ENCODE data around the gene PRKN. TPM values are rescaled to one million over a fixed set of nuclear protein-coding genes. Genes with fewer than 3 reads are reported as not detected.

Gene PRKN
- total and polyA plus RNA-seq, 2 experiments from 2014 or later, result 0.10 to 0.84 TPM

DNA sequence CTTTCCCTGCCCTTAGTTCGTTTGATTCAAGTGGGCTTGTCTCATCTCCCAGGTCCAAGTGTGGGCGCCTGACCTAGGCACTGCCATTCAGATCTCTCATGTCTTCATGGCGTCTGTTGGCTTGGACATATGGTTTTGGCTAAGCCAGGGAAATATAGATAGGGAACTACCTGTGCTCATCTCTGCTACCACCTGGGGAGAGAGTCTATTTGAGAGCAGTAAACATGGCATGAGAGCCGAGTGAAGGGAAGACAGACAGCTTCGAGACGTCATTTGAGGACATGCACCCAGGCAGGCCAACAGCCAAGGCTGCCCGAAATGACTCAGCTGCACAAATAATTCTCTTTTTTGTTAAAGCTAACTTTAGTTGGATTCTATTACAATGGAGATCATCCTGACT lies 1083.0 kb downstream of the PRKN start (continued):
- TF ChIP-seq, protein P1, sequence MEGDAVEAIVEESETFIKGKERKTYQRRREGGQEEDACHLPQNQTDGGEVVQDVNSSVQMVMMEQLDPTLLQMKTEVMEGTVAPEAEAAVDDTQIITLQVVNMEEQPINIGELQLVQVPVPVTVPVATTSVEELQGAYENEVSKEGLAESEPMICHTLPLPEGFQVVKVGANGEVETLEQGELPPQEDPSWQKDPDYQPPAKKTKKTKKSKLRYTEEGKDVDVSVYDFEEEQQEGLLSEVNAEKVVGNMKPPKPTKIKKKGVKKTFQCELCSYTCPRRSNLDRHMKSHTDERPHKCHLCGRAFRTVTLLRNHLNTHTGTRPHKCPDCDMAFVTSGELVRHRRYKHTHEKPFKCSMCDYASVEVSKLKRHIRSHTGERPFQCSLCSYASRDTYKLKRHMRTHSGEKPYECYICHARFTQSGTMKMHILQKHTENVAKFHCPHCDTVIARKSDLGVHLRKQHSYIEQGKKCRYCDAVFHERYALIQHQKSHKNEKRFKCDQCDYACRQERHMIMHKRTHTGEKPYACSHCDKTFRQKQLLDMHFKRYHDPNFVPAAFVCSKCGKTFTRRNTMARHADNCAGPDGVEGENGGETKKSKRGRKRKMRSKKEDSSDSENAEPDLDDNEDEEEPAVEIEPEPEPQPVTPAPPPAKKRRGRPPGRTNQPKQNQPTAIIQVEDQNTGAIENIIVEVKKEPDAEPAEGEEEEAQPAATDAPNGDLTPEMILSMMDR (conservative IDR thresholded peaks at IDR 0.05; ENCODE audit: low read depth in 2 of 2), result no peak
- TF ChIP-seq, protein P2, sequence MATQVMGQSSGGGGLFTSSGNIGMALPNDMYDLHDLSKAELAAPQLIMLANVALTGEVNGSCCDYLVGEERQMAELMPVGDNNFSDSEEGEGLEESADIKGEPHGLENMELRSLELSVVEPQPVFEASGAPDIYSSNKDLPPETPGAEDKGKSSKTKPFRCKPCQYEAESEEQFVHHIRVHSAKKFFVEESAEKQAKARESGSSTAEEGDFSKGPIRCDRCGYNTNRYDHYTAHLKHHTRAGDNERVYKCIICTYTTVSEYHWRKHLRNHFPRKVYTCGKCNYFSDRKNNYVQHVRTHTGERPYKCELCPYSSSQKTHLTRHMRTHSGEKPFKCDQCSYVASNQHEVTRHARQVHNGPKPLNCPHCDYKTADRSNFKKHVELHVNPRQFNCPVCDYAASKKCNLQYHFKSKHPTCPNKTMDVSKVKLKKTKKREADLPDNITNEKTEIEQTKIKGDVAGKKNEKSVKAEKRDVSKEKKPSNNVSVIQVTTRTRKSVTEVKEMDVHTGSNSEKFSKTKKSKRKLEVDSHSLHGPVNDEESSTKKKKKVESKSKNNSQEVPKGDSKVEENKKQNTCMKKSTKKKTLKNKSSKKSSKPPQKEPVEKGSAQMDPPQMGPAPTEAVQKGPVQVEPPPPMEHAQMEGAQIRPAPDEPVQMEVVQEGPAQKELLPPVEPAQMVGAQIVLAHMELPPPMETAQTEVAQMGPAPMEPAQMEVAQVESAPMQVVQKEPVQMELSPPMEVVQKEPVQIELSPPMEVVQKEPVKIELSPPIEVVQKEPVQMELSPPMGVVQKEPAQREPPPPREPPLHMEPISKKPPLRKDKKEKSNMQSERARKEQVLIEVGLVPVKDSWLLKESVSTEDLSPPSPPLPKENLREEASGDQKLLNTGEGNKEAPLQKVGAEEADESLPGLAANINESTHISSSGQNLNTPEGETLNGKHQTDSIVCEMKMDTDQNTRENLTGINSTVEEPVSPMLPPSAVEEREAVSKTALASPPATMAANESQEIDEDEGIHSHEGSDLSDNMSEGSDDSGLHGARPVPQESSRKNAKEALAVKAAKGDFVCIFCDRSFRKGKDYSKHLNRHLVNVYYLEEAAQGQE (IDR thresholded peaks at IDR 0.05; ENCODE audit: unreplicated experiment), result no peak
- TF ChIP-seq JUNB (IDR thresholded peaks at IDR 0.05; ENCODE audit: unreplicated experiment), result no peak

DNA sequence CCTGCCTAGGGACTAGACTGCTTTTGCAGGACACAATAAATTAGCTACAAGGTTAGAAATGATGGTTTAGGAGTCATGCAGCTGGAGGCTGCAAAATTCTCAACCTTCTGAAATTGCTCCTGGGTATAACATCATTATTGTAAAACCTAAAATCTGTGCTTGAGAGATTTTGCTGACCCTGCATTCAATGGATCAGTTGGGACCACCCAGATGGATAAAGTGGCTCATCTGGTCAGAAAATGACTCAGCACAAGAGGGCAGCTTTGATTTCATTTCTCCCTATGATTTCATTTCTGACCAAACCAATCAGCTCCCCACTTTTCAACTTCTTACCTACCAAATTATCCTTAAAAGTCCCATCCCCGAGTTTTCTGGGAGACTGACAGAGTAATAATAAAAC lies 1086.4 kb downstream of the PRKN start:
- Histone ChIP-seq H3K27me3 (ENCODE audit: insufficient read depth) (no peaks in the 10 kb centered on the region), H3K79me2 (replicated peaks; ENCODE audit: insufficient read depth) (no peaks in the 10 kb centered on the region), H2AFZ (peak overlapping the region; percentile 57; the same call in 1 of the 2 replicates), H3K4me2 (no peak overlapping the region), H3K9me2 (ENCODE audit: insufficient read depth) (no peaks in the 10 kb centered on the region), H3K36me3 (ENCODE audit: insufficient read depth) (no peaks in the 10 kb centered on the region), H3F3A (replicated peaks; ENCODE audit: low read depth) (no peaks in the 10 kb centered on the region), H3K4me3 (no peak overlapping the region), H4K20me1 (replicated peaks; ENCODE audit: insufficient read depth) (no peaks in the 10 kb centered on the region), H3K27ac (ENCODE audit: low read depth) (no peak overlapping the region), H3K4me1 (ENCODE audit: insufficient read depth) (no peaks in the 10 kb centered on the region; the same call in 1 of the 2 replicates)
- Mint-ChIP-seq H3K9me3 (peaks cover 8% of the 10 kb centered on the region), H3K4me3 (no peak overlapping the region), H3K27me3 (ENCODE audit: insufficient read depth, low read depth, poor library complexity) (peaks cover 2% of the 10 kb centered on the region), H3K4me1 (peaks cover 18% of the 10 kb centered on the region), H3K27ac (0 out of 2 replicates have a peak overlapping the region, but pooled peaks have one; percentile 51), H3K36me3 (ENCODE audit: low read depth) (peaks cover 7% of the 10 kb centered on the region)
- DNase-seq (ENCODE audit: low spot score) (no peak), ATAC-seq (no peak)
- no peak for TF ChIP-seq ZNF114 (CRISPR knock-in tag; IDR thresholded peaks at IDR 0.05)
- TF ChIP-seq, protein P3, sequence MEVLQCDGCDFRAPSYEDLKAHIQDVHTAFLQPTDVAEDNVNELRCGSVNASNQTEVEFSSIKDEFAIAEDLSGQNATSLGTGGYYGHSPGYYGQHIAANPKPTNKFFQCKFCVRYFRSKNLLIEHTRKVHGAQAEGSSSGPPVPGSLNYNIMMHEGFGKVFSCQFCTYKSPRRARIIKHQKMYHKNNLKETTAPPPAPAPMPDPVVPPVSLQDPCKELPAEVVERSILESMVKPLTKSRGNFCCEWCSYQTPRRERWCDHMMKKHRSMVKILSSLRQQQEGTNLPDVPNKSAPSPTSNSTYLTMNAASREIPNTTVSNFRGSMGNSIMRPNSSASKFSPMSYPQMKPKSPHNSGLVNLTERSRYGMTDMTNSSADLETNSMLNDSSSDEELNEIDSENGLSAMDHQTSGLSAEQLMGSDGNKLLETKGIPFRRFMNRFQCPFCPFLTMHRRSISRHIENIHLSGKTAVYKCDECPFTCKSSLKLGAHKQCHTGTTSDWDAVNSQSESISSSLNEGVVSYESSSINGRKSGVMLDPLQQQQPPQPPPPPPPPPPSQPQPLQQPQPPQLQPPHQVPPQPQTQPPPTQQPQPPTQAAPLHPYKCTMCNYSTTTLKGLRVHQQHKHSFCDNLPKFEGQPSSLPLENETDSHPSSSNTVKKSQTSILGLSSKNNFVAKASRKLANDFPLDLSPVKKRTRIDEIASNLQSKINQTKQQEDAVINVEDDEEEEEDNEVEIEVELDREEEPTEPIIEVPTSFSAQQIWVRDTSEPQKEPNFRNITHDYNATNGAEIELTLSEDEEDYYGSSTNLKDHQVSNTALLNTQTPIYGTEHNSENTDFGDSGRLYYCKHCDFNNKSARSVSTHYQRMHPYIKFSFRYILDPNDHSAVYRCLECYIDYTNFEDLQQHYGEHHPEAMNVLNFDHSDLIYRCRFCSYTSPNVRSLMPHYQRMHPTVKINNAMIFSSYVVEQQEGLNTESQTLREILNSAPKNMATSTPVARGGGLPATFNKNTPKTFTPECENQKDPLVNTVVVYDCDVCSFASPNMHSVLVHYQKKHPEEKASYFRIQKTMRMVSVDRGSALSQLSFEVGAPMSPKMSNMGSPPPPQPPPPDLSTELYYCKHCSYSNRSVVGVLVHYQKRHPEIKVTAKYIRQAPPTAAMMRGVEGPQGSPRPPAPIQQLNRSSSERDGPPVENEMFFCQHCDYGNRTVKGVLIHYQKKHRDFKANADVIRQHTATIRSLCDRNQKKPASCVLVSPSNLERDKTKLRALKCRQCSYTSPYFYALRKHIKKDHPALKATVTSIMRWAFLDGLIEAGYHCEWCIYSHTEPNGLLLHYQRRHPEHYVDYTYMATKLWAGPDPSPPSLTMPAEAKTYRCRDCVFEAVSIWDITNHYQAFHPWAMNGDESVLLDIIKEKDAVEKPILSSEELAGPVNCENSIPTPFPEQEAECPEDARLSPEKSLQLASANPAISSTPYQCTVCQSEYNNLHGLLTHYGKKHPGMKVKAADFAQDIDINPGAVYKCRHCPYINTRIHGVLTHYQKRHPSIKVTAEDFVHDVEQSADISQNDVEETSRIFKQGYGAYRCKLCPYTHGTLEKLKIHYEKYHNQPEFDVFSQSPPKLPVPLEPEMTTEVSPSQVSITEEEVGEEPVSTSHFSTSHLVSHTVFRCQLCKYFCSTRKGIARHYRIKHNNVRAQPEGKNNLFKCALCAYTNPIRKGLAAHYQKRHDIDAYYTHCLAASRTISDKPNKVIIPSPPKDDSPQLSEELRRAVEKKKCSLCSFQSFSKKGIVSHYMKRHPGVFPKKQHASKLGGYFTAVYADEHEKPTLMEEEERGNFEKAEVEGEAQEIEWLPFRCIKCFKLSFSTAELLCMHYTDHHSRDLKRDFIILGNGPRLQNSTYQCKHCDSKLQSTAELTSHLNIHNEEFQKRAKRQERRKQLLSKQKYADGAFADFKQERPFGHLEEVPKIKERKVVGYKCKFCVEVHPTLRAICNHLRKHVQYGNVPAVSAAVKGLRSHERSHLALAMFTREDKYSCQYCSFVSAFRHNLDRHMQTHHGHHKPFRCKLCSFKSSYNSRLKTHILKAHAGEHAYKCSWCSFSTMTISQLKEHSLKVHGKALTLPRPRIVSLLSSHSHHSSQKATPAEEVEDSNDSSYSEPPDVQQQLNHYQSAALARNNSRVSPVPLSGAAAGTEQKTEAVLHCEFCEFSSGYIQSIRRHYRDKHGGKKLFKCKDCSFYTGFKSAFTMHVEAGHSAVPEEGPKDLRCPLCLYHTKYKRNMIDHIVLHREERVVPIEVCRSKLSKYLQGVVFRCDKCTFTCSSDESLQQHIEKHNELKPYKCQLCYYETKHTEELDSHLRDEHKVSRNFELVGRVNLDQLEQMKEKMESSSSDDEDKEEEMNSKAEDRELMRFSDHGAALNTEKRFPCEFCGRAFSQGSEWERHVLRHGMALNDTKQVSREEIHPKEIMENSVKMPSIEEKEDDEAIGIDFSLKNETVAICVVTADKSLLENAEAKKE (CRISPR knock-in tag; IDR thresholded peaks at IDR 0.05), result no peak
- TF ChIP-seq STAT1 (IDR thresholded peaks at IDR 0.05; ENCODE audit: unreplicated experiment), result no peak
- no peak for TF ChIP-seq POLR2AphosphoS5 (IDR thresholded peaks at IDR 0.05; ENCODE audit: low read depth)
- TF ChIP-seq, protein P1 (conservative IDR thresholded peaks at IDR 0.05; ENCODE audit: low read depth in 2 of 2), result no peak

All from GM23338 (cell line).